Common myeloid progenitor, CD34-positive (primary cell): ENCODE results near the gene SECISBP2.

Source experiments
- CTCF ChIA-PET: fragments of 350-600 bp; sonication (Branson Sonifier 250); formaldehyde crosslinking; loops from one replicate; lab custom pipeline; 2021; ENCODE audit warnings: antibody characterized with exemption; lab: Charles Lee
- POLR2A ChIA-PET: fragments of 350-600 bp; sonication (Branson Sonifier 250); formaldehyde crosslinking; loops from one replicate; lab custom pipeline; 2021; ENCODE audit warnings: antibody characterized with exemption; lab: Charles Lee
- DNase-seq, 3 donors: peaks; one replicate each; pipeline versions ENCODE4 v3.0.0 to v3.0.0-alpha.2; 2013
- H3K27ac ChIP-seq, 2 experiments: 1 replicate in 1 of 2; 2 replicates in 1 of 2; pipeline ENCODE4 v1.7.0; 2013; ENCODE audit warnings: inconsistent platforms in 2 of 2, low read length in 2 of 2, mild to moderate bottlenecking in 2 of 2, low read depth in 1 of 2, moderate library complexity in 1 of 2; ENCODE audit not compliant: severe bottlenecking in 2 of 2, insufficient read depth in 1 of 2, poor library complexity in 1 of 2
- H3K27me3 ChIP-seq, 5 experiments: replicated peaks in 2 of 5; 1 replicate in 3 of 5; 2 replicates in 2 of 5; pipeline versions ENCODE4 v1.6.1 to v1.7.0; 2013; ENCODE audit warnings: low read length in 4 of 5, mild to moderate bottlenecking in 2 of 5, moderate library complexity in 2 of 5, inconsistent platforms in 1 of 5; ENCODE audit not compliant: insufficient read depth in 5 of 5, control insufficient read depth in 4 of 5
- H3K36me3 ChIP-seq, 4 experiments: 1 replicate in 2 of 4; 2 replicates in 2 of 4; pipeline versions ENCODE4 v1.6.1 to v1.7.0; 2013; ENCODE audit warnings: low read length in 3 of 4, control low read depth in 1 of 4, mild to moderate bottlenecking in 1 of 4; ENCODE audit not compliant: control insufficient read depth in 4 of 4, insufficient read depth in 4 of 4
- H3K4me1 ChIP-seq, 4 experiments: 1 replicate in 3 of 4; 2 replicates in 1 of 4; pipeline versions ENCODE4 v1.6.1 to v1.7.1; 2013; ENCODE audit warnings: low read length in 3 of 4, mild to moderate bottlenecking in 3 of 4, control low read depth in 1 of 4, inconsistent platforms in 1 of 4, moderate library complexity in 1 of 4; ENCODE audit not compliant: control insufficient read depth in 4 of 4, insufficient read depth in 4 of 4; ENCODE audit errors: control extremely low read depth in 1 of 4
- H3K4me3 ChIP-seq, 7 experiments: 1 replicate in 4 of 7; 2 replicates in 3 of 7; pipeline versions ENCODE4 v1.5.1 to v1.7.0; 2013; ENCODE audit warnings: mild to moderate bottlenecking in 7 of 7, low read length in 6 of 7, moderate library complexity in 6 of 7, inconsistent platforms in 2 of 7, low read depth in 2 of 7, control low read depth in 1 of 7; ENCODE audit not compliant: insufficient read depth in 4 of 7, control insufficient read depth in 1 of 7; ENCODE audit errors: extremely low read depth in 1 of 7
- H3K9me3 ChIP-seq, 5 experiments: 1 replicate in 4 of 5; 2 replicates in 1 of 5; pipeline versions ENCODE4 v1.6.1 to v1.7.1; 2013; ENCODE audit warnings: low read length in 4 of 5, mild to moderate bottlenecking in 2 of 5, inconsistent platforms in 1 of 5, low read depth in 1 of 5, moderate library complexity in 1 of 5; ENCODE audit not compliant: control insufficient read depth in 4 of 5, insufficient read depth in 2 of 5; ENCODE audit errors: control extremely low read depth in 1 of 5
- WGBS: methylation state at CpG from one replicate; pipeline ENCODE4 v1.1.5; 2013; ENCODE audit not compliant: insufficient coverage; 5-methylcytosine and 5-hydroxymethylcytosine counted together

The SECISBP2 gene

DNA sequence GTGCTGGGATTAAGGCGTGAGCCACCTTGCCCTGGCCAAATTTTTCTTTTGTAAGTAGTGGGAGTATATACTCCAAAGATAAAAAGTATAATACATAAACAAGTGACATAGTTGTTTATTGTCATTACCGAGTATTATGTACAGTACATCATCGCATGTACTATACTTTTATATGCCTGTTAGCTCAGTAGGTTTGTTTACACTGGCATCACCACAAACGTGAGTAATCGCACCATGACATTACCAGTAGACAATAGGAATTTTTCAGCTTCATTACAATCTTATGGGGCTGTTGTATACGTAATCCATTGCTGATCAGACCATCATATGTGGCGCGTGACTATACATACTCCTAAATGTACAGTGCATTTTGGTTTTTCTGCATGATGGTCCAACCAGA, 9.8 kb downstream of the SECISBP2 start:
- Histone ChIP-seq H3K27ac (no peak overlapping the region), H3K36me3 (peaks cover 20 to 73% (median 44%) of the 10 kb centered on the region in 4 experiments), H3K4me3 (no peak overlapping the region), H3K9me3 (no peaks in the 10 kb centered on the region), H3K27me3 (no peaks in the 10 kb centered on the region), H3K4me1 (no peaks in the 10 kb centered on the region)
- no CpG with 5 or more reads among the region's 8 CpGs for WGBS
- POLR2A ChIA-PET, result no interaction called here
- no peak for DNase-seq
- CTCF ChIA-PET, result no interaction called here

DNA sequence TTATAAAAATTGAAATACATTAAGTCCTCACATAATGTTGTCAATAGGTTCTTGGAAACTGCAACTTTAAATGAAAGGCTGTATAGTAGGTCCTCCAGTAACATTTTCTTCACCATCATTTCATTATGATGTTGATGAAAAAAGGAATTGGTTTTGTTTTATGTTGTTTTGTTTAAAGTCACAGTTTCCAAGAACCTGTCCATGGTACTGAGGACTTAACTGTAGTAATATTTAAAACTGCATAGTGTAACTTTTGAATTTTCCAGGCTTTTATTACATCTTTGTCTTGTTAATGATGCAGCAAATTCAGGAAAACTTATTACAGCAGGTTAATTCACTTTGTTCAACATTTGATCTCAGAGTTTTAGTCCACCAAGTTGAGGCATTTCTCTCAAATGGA, 11.6 kb downstream of the SECISBP2 start:
- H3K27me3 ChIP-seq, result no peaks in the 10 kb centered on the region
- CTCF ChIA-PET, result no interaction called here
- H3K4me1 ChIP-seq, result no peaks in the 10 kb centered on the region
- POLR2A ChIA-PET, result no interaction called here
- DNase-seq, result no peak
- H3K27ac ChIP-seq, result no peak overlapping the region
- H3K4me3 ChIP-seq, result no peak overlapping the region
- no peaks in the 10 kb centered on the region for H3K9me3 ChIP-seq
- peaks cover 28 to 84% (median 59%) of the 10 kb centered on the region in 4 experiments for H3K36me3 ChIP-seq

DNA sequence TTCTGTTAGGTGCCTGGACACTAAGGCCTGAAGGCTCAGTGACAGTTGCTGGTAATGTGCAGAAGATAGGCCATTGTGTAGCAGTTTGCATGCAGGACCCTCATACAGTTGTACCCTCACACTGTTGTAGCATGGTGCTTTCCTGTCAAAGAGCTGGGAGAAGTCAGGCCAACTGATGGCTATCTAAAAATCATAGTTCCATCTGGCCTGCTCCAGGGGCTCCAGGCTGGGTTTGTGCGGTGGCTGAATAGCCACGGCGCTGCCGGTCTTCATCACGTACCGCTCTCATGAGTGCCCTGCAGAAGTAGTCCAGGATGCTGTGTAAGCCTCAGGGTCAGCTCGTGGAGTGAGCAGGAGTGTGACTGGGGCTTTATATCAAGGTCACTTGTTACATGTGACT, 12.2 kb downstream of the SECISBP2 start:
- no peaks in the 10 kb centered on the region for H3K9me3 ChIP-seq
- DNase-seq, result no peak
- ChIA-PET CTCF (no interaction called here), POLR2A (no interaction called here)
- WGBS, result 98% methylated on average over 7 of the region's 7 CpGs
- H3K27ac ChIP-seq, result no peak overlapping the region
- H3K27me3 ChIP-seq, result no peaks in the 10 kb centered on the region
- peaks cover 28 to 90% (median 61%) of the 10 kb centered on the region in 4 experiments for H3K36me3 ChIP-seq
- no peaks in the 10 kb centered on the region for H3K4me1 ChIP-seq
- no peak overlapping the region for H3K4me3 ChIP-seq

DNA sequence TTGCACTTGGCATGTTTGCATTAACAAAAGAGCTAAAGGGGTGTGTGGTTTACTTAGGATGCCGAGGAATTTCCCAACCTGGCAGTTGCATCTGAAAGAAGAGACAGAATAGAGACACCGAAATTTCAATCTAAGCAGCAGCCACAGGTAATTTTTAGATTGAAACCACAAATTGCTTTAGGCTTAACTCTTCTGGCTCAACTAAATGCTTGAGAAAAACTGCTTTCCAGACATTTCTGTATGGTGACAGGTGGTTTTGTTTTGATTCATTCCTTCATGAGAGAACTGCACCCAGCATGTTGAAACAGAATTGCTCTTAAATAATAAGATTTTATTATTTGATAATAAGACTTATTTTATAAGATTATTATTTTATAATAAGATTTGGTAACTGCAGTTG, 21.5 kb downstream of the SECISBP2 start:
- Histone ChIP-seq H3K9me3 (no peaks in the 10 kb centered on the region), H3K27me3 (no peaks in the 10 kb centered on the region), H3K4me1 (no peaks in the 10 kb centered on the region), H3K4me3 (no peak overlapping the region), H3K27ac (no peak overlapping the region), H3K36me3 (peaks cover 33 to 89% (median 66%) of the 10 kb centered on the region in 4 experiments)
- CTCF ChIA-PET, result interaction anchor here (1.4 kb wide), 1 partner anchor 15 kb away, joined by 3 read pairs; no protein-coding TSS in a partner anchor
- WGBS, result 100% methylated on average over 1 of the region's 2 CpGs
- POLR2A ChIA-PET, result no interaction called here
- no peak for DNase-seq

DNA sequence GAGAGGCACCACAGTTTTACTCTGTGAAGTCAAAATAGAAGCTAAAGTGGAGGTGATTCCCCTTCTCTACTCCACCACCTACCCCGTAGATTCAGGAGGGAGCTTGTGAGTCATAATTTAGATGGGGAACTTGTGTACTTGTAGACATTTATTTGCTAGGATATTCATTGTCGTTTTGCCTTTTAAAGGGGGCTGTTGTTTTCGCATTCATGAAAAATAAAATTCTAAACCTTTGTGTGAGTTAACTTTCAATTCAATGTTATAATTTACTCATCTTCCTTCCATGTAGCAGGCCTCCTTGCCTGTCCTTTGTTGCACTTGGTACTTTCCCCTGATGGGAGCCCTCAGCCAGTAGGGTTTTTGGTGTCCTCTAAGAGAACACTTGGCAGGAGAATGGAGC, 22.0 kb downstream of the SECISBP2 start:
- H3K4me1 ChIP-seq, result no peaks in the 10 kb centered on the region
- no peaks in the 10 kb centered on the region for H3K27me3 ChIP-seq
- no peaks in the 10 kb centered on the region for H3K9me3 ChIP-seq
- no CpG with 5 or more reads among the region's 3 CpGs for WGBS
- ChIA-PET CTCF (interaction anchor here (1.4 kb wide), 1 partner anchor 15 kb away, joined by 3 read pairs; no protein-coding TSS in a partner anchor), POLR2A (no interaction called here)
- no peak overlapping the region for H3K27ac ChIP-seq
- DNase-seq, result no peak
- H3K4me3 ChIP-seq, result no peak overlapping the region
- peaks cover 29 to 89% (median 67%) of the 10 kb centered on the region in 4 experiments for H3K36me3 ChIP-seq

DNA sequence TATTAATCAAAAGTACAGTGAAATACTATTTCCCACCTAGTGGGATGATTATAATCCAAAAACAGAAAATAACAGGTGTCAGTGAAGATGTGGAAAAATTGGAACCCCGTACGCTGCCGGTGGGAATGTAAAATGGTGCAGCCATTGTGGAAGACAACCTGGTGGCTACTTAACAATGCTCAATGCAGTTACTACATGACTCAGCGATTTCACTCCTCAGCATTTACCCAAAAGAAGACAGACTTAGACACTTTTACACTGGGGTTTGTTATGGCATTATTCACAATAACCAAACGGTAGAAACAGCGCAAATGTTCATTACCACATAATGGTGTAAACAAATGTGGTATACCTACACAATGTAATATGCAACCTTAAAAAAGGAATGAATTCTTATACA, 23.9 kb downstream of the SECISBP2 start:
- 95% methylated on average over 4 of the region's 6 CpGs for WGBS
- ChIA-PET CTCF (interaction anchor here (0.9 kb wide), 1 partner anchor 9 kb away, joined by 4 read pairs; no protein-coding TSS in a partner anchor), POLR2A (no interaction called here)
- H3K27ac ChIP-seq, result no peak overlapping the region
- no peaks in the 10 kb centered on the region for H3K27me3 ChIP-seq
- DNase-seq, result peak in 2 of 3 donors; percentile 25 to 39
- no peak overlapping the region for H3K4me3 ChIP-seq
- no peaks in the 10 kb centered on the region for H3K9me3 ChIP-seq
- no peaks in the 10 kb centered on the region for H3K4me1 ChIP-seq
- H3K36me3 ChIP-seq, result peaks cover 36 to 93% (median 71%) of the 10 kb centered on the region in 4 experiments

DNA sequence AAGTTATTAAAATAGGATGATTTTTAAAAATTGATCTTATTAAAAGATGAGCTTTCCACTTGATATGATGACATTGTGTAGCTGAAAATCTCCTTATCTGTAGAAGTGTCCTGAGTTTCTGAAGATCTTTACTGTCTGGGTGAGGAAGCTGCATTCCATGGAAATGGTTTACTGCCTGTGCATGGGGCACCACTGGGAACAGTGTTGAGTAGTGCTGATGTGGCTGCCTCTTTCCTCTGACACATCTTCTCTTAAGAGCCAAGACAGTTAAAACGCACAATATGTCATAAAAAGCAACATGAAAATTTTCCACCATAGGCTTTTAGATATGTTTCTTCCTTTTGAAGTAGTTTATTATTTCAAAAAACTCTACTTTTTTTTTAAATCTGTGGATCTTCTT, 24.6 kb downstream of the SECISBP2 start:
- H3K9me3 ChIP-seq, result no peaks in the 10 kb centered on the region
- no peaks in the 10 kb centered on the region for H3K27me3 ChIP-seq
- no peak overlapping the region for H3K27ac ChIP-seq
- no peak overlapping the region for H3K4me3 ChIP-seq
- ChIA-PET CTCF (interaction anchor here (0.7 kb wide), 1 partner anchor 254 kb away, joined by 3 read pairs; no protein-coding TSS in a partner anchor), POLR2A (no interaction called here)
- WGBS, result no CpG with 5 or more reads among the region's 1 CpG
- H3K4me1 ChIP-seq, result no peaks in the 10 kb centered on the region
- DNase-seq, result no peak
- H3K36me3 ChIP-seq, result peaks cover 38 to 95% (median 67%) of the 10 kb centered on the region in 4 experiments
